ENCODE measurements around the gene RPL18A.

RPL18A gene

DNA sequence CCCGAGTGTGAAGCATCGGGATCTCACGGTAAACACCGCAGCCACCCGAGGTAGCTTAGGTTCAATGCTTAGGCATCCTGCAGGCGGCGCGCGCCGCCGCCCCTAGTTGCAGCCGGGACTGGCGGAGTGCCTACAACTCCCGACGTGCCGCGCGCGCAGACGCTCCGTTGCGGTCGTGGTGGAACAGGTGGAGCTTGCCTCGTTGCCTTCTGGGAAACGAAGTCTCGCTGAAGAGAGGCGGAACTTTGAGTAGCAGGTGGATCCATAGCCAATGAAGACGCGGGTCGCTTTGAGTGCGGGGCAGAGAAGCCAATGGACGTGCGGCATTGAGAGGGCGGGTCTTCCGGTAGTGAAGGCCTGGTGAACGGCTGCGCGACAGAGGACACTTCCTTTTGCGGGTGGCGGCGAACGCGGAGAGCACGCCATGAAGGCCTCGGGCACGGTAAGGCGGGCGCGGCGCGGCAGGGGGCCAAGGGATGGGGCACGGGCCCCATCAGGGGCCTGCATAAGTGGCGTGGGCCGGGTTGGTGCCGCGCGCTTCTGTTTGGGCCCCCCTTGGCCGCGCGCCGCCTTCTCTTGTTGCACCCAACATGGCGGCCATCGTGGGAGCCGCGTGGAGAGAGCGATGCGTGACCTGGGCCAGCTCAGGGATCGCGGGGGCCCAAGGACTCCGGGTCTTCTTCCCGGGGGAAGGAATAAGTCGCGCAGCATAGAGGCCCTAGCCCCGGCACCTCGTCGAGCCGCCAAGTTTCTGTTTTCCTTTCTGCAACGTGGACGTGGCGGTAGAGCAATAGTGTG, at the start of gene RPL18A:
TSS of gene RPL18A (plus strand) at position 378 of the 798 bp plus-strand sequence. CDS start at position 425, 47 bp downstream.
- DNase-seq (ENCODE audit: insufficient read length, low spot score) (peak; percentile 92), FAIRE-seq (peak; percentile 98)

- FAIRE-seq = no peak
- DNase-seq (ENCODE audit: insufficient read length, low spot score) = no peak
These were observed 48.6 kb upstream of the RPL18A start for GRCh38 chr19:17811103-17811502.

DNA sequence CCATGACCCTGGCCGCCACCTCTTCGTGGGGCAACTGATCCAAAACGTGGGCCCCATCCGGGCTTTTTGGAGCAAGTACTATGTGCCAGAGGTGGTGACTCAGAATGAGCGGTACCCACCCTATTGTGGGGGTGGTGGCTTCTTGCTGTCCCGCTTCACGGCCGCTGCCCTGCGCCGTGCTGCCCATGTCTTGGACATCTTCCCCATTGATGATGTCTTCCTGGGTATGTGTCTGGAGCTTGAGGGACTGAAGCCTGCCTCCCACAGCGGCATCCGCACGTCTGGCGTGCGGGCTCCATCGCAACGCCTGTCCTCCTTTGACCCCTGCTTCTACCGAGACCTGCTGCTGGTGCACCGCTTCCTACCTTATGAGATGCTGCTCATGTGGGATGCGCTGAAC, 48.0 kb upstream of the RPL18A start:
- FAIRE-seq = no peak
- DNase-seq (ENCODE audit: insufficient read length, low spot score) = no peak

GRCh38 chr19:17812099-17812498, 47.6 kb upstream of the RPL18A start:
- DNase-seq (ENCODE audit: insufficient read length, low spot score) (no peak), FAIRE-seq (no peak)

- FAIRE-seq = no peak
- no peak for DNase-seq (ENCODE audit: insufficient read length, low spot score)
These were observed 41.9 kb upstream of the RPL18A start for GRCh38 chr19:17817668-17818363.

- no peak for FAIRE-seq
- DNase-seq (ENCODE audit: insufficient read length, low spot score) = no peak
These were observed 38.5 kb upstream of the RPL18A start, which contains the start of gene INSL3 for GRCh38 chr19:17821190-17821589. Gene INSL3, minus strand, starts transcription at chr19:17821519. Its CDS starts 13 bp downstream, at chr19:17821506.

- FAIRE-seq (no peak), DNase-seq (ENCODE audit: insufficient read length, low spot score) (no peak)
These were observed 35.4 kb upstream of the RPL18A start for GRCh38 chr19:17824339-17824738.

DNA sequence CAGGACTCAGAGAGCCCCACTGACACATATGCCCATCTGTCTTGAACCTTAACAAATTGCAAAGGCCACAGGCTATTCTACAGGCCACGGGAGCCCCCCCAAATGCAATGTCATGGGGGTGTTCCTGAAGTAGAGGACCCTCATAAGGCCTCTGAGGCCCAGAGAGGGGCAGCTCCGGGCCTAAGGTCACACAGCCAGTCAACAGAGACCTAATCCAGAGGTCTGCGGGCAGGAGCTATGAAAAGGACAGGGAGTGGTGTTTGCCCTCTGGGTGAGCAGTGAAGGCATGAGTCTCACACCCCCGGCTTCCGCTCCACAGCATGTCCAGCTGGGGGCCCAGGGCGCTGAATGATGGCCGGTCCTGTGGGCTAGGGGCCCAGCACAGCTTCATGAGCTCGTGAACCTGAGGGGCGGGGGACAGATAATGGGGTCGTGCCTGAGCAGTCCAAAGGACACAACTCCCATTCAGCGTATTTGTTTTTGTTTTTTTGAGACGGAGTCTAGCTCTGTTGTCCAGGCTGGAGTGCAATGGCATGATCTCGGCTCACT, 33.1 kb upstream of the RPL18A start:
- no peak for FAIRE-seq
- DNase-seq (ENCODE audit: insufficient read length, low spot score) = no peak

DNA sequence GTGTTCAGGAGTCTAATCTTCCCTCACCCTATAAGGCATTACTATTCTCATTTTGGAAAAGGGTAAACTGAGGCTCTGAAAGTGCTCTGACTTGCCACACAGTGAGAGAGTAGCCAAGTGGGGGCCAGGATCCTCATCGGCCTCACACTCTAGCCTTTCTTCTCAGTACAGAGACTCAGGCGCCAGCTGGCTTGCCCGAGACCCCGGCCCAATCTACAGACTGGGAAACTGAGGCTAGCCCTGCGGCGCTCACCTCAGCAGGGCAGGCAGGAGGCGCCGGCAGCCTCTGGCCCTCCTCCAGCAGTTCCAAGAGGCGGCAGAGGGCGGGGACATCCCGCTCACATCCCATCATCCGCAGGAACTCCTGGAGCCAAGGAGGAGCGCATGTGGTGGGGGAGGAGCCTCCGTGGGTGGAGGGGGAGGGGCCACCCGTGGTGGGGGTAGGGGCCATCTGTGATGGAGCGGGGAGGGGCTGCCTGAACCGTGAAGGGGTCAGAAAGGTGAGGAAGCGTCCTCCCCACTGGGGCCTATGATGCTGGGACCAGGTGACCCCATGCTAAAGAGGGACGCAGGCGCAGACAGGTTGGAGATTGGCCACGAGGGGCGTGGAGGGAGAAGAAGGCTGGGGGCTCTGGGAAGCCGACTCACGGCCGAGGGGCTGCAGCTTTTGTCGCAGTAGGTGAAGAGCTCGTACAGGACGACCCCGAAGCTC, 29.7 kb upstream of the RPL18A start:
- FAIRE-seq = no peak
- DNase-seq (ENCODE audit: insufficient read length, low spot score) = no peak

DNA sequence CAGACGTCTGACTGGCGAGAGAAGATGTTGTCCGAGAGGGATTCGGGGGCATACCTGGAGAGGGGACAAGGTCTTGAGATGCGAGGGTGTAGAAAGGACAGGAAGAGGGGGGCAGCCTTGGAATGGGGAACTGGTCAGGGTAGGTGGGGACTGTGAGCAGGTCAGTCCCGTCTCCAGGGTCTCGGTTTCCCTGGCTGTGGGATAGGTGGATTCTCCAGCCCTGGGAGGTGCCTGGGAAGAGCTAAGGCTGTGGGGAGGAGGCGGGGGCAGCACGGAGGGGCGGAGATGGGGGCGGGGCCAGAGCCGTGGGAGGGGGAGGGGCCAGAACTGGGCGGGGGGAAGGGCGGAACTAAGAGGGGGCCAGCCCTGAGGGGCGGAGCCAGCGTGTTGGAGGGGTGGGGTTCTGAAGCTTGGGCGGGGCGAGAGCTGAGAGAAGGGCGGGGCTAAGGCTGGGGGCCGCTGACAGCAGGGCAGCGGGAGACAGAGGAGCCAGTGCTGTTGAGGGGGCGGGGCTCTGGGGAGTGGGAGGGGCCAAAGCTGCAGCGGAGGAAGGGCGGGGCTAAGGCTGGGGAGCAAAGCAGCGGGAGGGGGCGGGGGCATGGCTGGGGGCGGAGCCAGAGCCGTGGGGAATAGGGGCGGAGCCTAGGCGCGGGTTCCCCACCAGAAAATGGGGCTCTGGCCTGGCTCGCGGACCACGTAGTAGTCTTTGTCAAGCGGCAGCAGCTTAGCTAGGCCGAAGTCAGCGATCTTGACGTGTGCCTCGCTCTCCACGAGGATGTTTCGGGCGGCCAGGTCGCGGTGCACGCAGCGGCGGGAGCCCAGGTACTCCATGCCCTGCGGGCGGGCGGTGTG, 28.9 kb upstream of the RPL18A start:
- DNase-seq (ENCODE audit: insufficient read length, low spot score) = no peak
- no peak for FAIRE-seq

DNA sequence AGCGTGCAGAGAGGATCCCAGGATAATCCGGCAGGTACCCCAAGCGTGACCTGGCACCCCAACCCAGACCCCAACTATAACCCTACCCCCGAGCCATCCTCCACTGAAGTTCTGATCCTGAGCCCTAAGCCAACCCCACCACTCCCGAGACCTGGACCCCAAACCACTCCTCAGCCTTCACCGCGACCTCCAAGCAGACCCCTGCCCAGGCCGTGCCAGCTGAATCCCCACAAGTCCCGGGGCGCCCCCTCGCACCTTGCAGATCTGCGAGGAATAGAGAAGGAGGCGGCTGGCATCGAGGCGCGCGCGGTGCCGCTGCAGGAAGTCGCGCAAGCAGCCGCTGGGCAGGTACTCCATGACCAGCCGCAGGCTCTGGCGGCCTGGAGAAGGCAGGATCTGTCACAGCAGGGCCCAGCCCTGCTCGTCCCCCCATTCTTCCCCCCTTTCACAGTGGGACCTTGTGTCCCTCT, 28.3 kb upstream of the RPL18A start:
- no peak for DNase-seq (ENCODE audit: insufficient read length, low spot score)
- no peak for FAIRE-seq

DNA sequence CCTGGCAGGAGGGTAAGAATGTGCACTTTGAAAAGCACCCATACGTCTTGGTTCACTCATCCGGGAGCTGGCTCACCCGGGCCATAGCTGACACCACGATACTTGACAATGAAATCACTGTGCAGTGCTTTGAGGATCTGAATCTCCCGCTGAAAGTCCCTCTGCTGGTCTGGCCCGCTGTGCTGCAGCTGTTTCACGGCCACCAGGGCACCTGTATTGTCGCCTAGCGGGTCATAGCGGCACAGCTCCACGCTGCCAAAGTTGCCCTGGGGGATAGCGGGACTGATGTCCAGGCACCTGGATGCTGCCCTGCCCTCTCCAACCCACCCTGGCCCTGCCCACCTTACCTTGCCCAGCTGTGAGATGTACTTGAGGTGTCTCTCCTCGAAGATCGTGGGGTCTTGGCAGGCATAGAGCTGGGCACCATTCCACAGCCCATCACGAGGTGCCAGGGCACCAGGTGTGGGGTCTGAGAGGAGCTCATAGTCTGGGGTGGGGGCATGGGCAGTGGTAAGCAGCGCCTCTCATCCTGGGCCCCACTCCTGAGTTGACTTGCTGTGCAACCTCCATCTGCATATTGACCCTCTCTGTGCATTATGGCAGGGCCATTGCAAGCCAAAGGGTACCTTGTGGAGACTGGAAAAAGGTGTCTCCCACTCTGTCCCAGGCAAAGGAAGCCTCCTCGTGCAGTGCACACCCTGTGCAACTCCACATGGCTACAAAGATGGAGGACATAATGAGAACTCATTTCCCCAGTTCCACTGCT, 27.1 kb upstream of the RPL18A start:
- no peak for FAIRE-seq
- no peak for DNase-seq (ENCODE audit: insufficient read length, low spot score)

GRCh38 chr19:17834350-17835181, 25.1 kb upstream of the RPL18A start:
- no peak for FAIRE-seq

GRCh38 chr19:17835182-17836006, 24.3 kb upstream of the RPL18A start:
- DNase-seq (ENCODE audit: insufficient read length, low spot score) = no peak

More at GRCh38 chr19:17834350-17835181, 25.1 kb upstream of the RPL18A start:
- DNase-seq (ENCODE audit: insufficient read length, low spot score) = no peak

DNA sequence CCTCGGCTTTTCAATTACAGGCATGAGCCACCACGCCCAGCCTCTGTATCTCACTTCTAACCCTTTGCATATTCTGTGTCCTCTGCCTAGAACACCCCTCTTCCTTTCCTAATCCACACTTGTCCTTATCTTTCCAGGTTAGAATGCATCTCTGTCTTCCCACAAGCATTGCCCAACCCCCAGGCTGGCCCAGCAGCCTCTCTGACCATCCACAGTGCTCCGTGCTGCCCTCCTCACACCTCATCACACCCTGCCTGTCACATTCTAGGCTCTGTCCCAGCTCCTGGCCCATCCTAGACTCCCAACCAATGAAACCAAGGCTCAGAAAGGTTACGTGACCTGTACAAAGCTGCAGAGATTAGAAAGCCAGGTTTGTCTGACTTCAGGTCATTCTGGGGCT, 23.2 kb upstream of the RPL18A start:
- FAIRE-seq (no peak), DNase-seq (ENCODE audit: insufficient read length, low spot score) (no peak)

More at GRCh38 chr19:17835182-17836006, 24.3 kb upstream of the RPL18A start:
- no peak for FAIRE-seq

DNA sequence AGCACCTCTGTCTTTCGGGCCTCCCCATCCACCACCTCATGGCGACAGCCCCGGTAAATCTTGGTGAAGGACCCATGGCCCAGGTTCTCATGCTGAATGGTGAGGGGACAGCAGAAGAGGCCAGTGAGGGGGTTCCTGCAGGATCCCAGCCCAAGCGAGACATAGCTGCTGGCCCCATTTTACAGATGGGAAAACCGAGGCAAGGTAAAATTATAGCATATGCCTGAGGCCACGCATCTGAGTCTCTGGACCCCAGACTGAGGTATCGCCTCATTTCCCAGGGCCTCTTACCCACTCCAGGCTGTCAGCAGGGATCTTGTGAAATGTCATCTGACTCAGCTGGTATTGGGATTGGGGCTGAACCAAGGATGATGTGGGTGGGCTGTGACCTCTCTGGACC, 21.7 kb upstream of the RPL18A start:
- FAIRE-seq = no peak

GRCh38 chr19:17840019-17840418, 19.7 kb upstream of the RPL18A start:
- FAIRE-seq (no peak), DNase-seq (ENCODE audit: insufficient read length, low spot score) (no peak)

More for the DNA sequence above, 21.7 kb upstream of the RPL18A start:
- DNase-seq (ENCODE audit: insufficient read length, low spot score) = no peak
